Measurements from ENCODE around the gene ARHGAP32.

- TF ChIP-seq, protein P1, sequence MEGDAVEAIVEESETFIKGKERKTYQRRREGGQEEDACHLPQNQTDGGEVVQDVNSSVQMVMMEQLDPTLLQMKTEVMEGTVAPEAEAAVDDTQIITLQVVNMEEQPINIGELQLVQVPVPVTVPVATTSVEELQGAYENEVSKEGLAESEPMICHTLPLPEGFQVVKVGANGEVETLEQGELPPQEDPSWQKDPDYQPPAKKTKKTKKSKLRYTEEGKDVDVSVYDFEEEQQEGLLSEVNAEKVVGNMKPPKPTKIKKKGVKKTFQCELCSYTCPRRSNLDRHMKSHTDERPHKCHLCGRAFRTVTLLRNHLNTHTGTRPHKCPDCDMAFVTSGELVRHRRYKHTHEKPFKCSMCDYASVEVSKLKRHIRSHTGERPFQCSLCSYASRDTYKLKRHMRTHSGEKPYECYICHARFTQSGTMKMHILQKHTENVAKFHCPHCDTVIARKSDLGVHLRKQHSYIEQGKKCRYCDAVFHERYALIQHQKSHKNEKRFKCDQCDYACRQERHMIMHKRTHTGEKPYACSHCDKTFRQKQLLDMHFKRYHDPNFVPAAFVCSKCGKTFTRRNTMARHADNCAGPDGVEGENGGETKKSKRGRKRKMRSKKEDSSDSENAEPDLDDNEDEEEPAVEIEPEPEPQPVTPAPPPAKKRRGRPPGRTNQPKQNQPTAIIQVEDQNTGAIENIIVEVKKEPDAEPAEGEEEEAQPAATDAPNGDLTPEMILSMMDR (IDR thresholded peaks at IDR 0.05; ENCODE audit: insufficient read depth, low read length, poor library complexity, severe bottlenecking): no peak
- TF ChIP-seq EZH2phosphoT487 (conservative IDR thresholded peaks at IDR 0.05; ENCODE audit: low read length): no peak
Measured at GRCh38 chr11:129077191-129077590, 114.9 kb downstream of the ARHGAP32 start.
